ENCODE data around the gene RABL2A.
"Not testable (repeated sequence)": the region's sequence is repeated elsewhere in the genome, so short reads cannot be mapped to it uniquely, and the experiment has no call there.

RABL2A gene

GRCh38 chr2:113621002-113621401 lies 6.1 kb upstream of the RABL2A start:
- DNase-seq, result not testable (repeated sequence)

DNA sequence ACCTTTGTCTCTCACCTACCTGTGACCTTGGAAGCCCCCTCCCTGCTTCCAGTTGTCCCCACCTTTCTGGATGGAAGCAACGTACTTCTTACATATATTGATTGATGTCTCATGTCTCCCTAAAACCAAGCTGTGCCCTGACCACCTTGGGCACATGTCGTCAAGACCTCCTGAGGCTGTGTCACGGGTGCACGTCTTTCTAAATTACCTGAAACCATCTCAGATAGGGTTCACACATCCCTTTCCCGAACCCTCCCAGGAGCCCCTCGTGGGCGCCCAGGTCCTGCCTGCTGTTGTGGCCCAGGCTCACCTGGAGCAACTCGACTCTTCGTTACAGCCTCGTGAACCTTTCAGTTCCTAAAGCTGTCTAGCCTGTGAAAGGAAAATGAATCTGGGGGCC lies 1.2 kb upstream of the RABL2A start:
- DNase-seq, result not testable (repeated sequence)

- DNase-seq, result not testable (repeated sequence)
Observed at GRCh38 chr2:113632849-113633345, 5.8 kb downstream of the RABL2A start.

DNA sequence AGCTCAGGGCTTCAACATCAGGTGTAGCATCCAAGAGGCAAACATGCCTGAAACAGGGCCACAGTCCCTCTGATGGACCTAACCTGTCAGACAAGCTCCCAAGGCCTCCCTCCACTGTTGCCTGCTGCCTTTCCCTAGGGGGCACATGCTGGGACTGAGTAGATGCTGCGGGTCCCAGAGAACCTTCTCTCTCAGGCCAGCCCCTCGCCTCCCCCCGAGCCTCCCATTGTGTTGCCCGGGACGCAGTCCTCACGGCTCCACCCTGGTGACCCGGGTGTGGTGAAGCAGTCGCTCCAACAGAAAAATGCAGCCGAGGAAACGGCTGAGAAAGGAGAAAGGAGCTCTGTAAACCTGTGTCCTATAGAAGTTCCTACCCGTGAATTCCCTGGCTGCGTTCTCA lies 8.3 kb downstream of the RABL2A start:
- not testable (repeated sequence) for DNase-seq

DNA sequence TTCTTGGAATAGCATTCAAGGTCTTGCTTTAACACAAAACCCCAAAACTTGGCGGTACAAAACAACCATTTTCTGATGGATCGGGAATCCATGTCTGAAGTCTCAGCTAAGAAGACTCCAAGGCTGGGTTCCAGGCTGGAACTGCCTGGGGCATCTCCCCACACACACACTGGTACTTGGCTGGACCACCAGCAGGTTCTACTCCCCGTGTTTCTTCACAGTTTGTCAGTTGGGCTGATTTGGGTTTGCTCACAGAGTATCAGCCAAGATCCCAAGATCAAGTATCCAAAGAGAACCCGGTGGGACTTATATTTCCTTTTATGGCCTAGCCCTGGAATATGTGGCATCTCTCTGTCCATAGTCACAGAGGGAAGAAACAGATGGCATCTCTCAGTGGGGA lies 9.2 kb downstream of the RABL2A start:
- DNase-seq, result not testable (repeated sequence)

DNA sequence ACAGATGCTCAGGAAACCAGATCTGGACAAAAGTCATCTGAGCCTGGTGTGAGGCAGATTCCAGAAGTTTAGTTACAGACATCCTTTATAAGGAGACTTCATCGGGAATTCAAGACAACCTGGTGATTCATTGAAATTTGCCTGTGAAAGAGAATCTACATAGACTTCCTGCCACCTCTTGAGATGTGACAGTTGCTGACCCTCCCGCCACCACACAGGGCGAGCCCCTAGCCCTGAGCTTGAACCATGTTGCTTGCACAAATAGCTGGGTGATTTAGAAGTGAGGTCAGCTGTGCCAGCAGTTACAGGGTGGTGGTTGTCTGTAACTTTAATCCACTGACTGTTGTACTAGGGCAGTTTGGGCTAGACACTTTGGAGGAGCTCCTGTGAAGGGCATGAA lies 11.0 kb downstream of the RABL2A start:
- DNase-seq, result not testable (repeated sequence)

DNA sequence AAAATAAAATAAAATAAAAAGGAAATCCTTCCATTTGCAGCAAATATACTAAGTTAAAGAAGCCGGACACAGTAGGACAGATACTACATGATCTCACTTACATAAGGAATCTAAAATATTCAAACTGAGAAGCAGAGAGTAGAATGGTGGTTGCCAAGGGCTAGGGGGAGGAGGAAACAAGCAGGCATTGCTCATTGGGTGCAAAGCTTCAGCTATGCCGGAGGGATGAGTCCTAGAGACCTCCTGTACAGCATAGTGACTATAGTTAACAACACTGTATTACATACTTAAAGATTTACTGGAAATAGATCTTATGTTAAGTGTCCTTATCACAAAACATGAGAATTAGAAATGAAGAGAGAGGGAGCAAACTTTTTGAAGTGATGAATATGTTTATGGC lies 19.2 kb downstream of the RABL2A start:
- DNase-seq, result not testable (repeated sequence)

- not testable (repeated sequence) for DNase-seq
Observed at GRCh38 chr2:113650834-113651815, 24.1 kb downstream of the RABL2A start.

- not testable (repeated sequence) for DNase-seq
Observed at GRCh38 chr2:113652599-113652998, 25.5 kb downstream of the RABL2A start.

- DNase-seq, result not testable (repeated sequence)
Observed at GRCh38 chr2:113656031-113656624, 29.1 kb downstream of the RABL2A start.

DNA sequence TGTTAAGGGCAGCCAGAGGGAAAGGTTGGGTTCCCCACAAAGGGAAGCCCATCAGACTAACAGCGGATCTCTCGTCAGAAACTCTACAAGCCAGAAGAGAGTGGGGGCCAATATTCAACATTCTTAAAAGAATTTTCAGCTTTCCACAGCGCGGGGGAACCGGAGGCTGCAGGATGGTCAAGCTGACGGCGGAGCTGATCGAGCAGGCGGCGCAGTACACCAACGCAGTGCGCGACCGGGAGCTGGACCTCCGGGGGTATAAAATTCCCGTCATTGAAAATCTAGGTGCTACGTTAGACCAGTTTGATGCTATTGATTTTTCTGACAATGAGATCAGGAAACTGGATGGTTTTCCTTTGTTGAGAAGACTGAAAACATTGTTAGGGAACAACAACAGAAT lies 30.7 kb downstream of the RABL2A start:
- DNase-seq, result not testable (repeated sequence)

- not testable (repeated sequence) for DNase-seq
Observed at GRCh38 chr2:113663285-113664060, 36.4 kb downstream of the RABL2A start.

GRCh38 chr2:113664761-113665533 lies 37.9 kb downstream of the RABL2A start:
- DNase-seq, result not testable (repeated sequence)

- not testable (repeated sequence) for DNase-seq
Observed at GRCh38 chr2:113669013-113669412, 41.9 kb downstream of the RABL2A start.

DNA sequence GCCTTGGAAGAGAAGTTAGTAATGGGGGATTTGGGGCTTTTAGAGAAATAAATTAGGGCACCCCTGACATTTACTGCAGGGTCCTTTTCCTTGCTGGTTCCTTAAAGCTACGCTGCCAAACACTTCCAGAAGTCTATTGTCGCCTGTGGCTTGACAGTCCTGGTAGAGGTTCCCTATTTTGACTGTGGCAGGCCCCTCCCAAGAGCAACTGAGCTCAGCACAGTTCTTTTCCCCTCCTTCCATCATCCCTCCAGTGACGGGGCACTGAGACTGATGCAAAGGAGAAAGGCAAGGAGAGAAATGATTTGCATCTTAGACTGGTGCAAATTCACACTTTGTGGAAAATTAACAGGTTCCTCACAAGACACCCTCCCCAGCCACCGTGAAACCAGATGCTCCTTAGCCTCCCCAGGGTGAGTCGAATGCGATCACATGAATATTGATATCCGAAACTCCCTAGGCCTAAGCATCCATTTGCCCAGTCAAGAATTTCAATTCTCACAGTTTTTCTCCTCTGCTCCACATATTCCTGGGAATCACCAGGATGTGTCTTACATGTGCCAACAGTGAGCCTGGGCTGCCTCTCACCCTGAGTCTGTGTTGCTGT lies 45.4 kb downstream of the RABL2A start:
- DNase-seq, result no peak

GRCh38 chr2:113675875-113676274 lies 48.8 kb downstream of the RABL2A start:
- no peak for DNase-seq

GRCh38 chr2:113676623-113677266 lies 49.7 kb downstream of the RABL2A start:
- DNase-seq, result no peak

DNA sequence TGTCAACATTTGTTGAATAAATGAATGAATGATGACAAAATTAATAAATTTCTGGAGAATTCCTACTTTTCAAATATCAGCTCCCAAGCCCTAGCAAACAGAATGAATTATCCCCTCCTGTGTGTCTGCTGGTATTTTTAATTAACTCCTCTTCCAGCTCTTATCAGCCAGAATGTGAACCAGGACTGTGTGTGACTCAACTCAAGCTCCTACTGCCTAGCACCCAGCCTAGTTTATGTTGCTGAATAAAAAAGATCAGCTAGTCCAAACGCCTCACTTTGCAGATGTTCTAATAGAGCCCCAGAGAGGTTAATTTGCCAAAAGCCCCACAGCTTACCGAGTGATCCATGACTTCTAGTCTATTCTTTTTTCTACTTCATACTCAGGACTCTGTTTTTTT lies 50.3 kb downstream of the RABL2A start:
- no peak for DNase-seq

DNA sequence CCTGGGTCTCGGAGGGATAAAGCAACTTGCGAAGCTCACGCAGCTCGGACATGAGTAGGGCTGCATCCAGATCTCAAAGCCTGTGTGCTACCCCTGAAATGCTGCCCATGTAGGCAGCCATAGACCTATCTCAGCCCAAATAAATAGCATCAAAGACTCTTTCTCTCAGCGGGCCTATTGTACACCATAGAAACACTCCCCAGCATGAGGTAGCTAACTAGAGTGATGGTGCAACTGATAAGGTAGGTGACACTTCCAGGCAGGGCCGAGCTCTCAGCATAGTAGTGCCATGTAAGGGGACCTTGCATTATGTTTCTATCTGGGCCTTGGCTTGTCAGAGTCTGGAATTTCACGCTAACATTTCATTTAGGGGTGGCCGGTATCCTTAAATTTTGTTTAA lies 52.4 kb downstream of the RABL2A start:
- DNase-seq, result no peak

DNA sequence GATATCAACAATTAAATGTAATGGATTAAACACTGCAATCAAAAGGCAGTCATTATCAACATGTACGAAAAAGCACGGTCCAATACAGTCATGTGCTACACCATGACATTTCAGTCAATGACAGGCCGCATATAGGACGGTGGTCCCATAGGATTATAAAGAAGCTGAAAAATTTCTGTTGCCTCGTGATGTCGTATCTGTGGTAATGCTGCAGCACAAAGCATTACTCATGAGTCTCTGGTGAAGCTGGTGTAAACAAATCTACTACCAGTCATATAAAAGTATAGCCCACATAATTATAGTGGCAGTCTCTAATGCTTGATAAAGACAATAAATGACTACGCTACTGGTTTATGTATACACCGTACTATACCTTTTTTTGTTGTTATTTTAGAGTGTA lies 58.4 kb downstream of the RABL2A start:
- no peak for DNase-seq

GRCh38 chr2:113686537-113686936 lies 59.5 kb downstream of the RABL2A start:
- no peak for DNase-seq

Data from NCI-H187 (cell line).